ENCODE measurements around the gene LYZL6.

- no peak for TF ChIP-seq CTCF (IDR thresholded peaks at IDR 0.05; ENCODE audit: insufficient read depth, low read length)
- TF ChIP-seq POLR2AphosphoS5 (IDR thresholded peaks at IDR 0.05; ENCODE audit: low read depth), result no peak
- no peak for TF ChIP-seq REST (IDR thresholded peaks at IDR 0.05; ENCODE audit: insufficient replicate concordance, low read depth)
- TF ChIP-seq SPI1 (IDR thresholded peaks at IDR 0.05; ENCODE audit: borderline replicate concordance, low read depth), result no peak
- no peak for TF ChIP-seq GABPA (IDR thresholded peaks at IDR 0.05; ENCODE audit: low read depth)
These were observed 43.2 kb downstream of the LYZL6 start for GRCh38 chr17:35900280-35900679.
